SIG-M5 treated with dmso at 0.1 percent for 504 hours (cell line): ENCODE data around the gene OR2V2.
A peak's percentile ranks its signal among the peaks of the same experiment; 100 is the strongest.
"Not testable (repeated sequence)": the region's sequence is repeated elsewhere in the genome, so short reads cannot be mapped to it uniquely, and the experiment has no call there.

Experiments used
- DNase-seq: peaks from one replicate; lab custom pipeline; 2025; ENCODE audit not compliant: unreplicated experiment; lab: John Stamatoyannopoulos, UW

OR2V2 gene

GRCh38 chr5:181142054-181142453, 5.3 kb upstream of the OR2V2 start:
- no peak for DNase-seq

DNA sequence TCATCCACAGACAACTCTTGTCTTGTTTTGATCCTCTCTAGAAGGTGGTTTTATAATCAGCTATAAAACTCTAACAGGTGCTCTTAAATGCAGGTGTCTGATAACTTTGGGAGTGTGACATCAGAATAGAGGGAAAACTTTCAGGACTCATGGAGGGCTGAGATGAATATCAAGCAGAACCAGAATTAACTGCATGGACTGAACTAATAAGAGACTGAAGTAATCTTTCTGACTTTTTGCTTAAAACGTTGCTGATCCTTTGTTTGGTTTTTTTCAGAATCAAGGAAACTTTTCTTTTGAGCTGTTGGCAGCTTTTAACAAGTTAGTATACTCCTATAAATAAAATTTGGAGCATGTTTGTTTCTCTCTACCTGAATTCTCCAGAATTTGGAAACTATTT, 2.3 kb upstream of the OR2V2 start:
- no peak for DNase-seq

GRCh38 chr5:181149355-181149754, 2.0 kb downstream of the OR2V2 start:
- DNase-seq = no peak

- DNase-seq = no peak
Observed at GRCh38 chr5:181149806-181150733, 2.7 kb downstream of the OR2V2 start.

GRCh38 chr5:181151146-181151545, 3.8 kb downstream of the OR2V2 start:
- DNase-seq = no peak

GRCh38 chr5:181152406-181152805, 5.0 kb downstream of the OR2V2 start:
- no peak for DNase-seq

DNA sequence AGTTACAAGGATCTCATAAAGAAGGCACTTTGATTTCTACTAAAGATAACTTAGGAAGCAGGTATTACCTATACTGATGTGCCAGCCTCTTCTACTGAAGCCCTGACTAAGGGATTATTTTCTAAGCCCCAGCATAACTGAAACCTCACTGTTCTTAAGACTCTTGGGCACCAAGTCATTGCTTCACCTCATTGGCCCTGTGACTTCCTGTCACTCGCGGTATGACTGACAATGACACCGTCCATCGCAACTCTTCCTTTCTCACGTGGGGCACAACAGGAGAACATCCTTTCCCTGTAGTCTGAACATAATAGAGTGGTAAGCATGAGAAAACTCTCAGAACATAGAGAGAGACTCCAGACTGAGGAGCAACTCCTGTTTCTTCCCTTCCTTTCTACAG, 6.4 kb downstream of the OR2V2 start:
- peak; percentile 19 for DNase-seq

DNA sequence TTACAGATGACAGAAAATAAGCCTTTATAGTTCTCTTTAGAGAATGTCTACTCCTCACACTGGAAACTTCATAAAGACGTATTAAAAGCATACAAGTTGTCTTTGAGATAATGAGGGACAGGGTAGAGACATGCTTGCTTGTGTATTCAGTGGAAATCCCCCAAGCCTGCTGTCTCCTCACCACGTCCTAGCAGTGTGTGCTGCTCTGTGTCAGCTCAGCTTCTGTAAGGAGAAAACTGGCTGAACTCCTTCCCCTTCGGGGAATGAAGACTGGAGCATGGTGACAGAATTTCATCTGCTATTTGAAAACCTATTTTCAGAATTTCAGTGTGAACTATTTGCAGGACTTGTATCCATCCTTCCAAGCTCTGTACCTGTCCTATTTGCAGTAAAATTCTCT, 9.4 kb downstream of the OR2V2 start:
- no peak for DNase-seq

DNA sequence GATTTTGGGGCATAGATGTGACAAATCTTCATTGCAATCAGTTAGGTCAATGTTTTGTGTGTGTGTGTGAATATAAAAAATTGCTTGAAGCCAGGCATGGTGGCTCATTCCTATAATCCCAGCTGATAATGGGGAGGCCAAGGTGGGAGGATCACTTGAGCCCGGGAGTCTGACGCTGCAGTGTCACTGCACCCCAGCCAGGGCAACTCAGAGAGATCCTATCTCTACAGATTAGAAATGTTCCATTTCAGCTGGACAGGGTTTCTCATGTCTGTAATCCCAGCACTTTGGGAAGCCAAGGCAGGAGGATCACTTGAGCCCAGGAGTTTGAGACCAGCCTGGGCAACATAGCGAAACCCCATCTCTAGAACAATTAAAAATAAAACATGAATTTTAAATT, 11.5 kb downstream of the OR2V2 start:
- DNase-seq = no peak

GRCh38 chr5:181159286-181160151, 12.1 kb downstream of the OR2V2 start:
- DNase-seq = peak; percentile 81

- peak; percentile 30 for DNase-seq
Observed at GRCh38 chr5:181160152-181160754, 12.9 kb downstream of the OR2V2 start.

- DNase-seq = not testable (repeated sequence)
Observed at GRCh38 chr5:181160755-181161533, 13.6 kb downstream of the OR2V2 start.

- no peak for DNase-seq
Observed at GRCh38 chr5:181161534-181162175, 14.3 kb downstream of the OR2V2 start.

DNA sequence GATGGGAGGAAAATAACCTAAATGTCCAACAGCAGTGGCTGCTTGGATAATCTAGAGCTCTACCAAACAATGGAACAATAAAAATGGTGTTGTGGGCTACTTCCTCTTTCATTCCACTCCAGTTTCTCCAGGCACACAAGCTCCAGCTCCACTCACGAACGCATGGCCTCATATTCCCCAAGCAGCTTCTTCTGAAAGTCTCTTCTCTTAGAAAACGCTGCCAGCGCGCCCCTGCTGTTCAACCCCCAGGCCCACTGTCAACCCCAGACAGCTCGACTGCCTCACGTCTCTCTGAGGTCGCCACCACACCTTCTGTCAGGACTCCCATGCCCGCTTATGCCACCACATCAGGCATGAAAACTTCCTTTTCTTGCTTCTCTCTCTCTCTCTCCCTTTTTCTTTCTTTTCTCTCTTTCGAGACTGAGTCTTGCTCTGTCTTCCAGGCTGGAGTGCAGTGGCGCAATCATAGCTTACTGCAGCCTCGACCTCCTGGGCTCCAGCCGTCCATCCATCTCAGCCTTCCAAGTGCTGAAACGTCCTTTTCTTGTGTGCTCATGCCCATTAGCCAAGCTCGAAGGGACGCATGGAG, 16.2 kb downstream of the OR2V2 start:
- DNase-seq = peak; percentile 86

- no peak for DNase-seq
Observed at GRCh38 chr5:181164076-181164952, 16.9 kb downstream of the OR2V2 start.

GRCh38 chr5:181166812-181167733, 19.7 kb downstream of the OR2V2 start:
- peak; percentile 19 for DNase-seq

GRCh38 chr5:181167814-181168488, 20.6 kb downstream of the OR2V2 start:
- DNase-seq = peak; percentile 40
